Superior temporal gyrus (tissue), 1 donor: Measurements from ENCODE around the gene MORC3.

Experiments
- DNase-seq: peaks from one replicate; pipeline ENCODE4 v3.0.0-alpha.2; 2016; ENCODE audit errors: extremely low spot score

MORC3 gene

DNA sequence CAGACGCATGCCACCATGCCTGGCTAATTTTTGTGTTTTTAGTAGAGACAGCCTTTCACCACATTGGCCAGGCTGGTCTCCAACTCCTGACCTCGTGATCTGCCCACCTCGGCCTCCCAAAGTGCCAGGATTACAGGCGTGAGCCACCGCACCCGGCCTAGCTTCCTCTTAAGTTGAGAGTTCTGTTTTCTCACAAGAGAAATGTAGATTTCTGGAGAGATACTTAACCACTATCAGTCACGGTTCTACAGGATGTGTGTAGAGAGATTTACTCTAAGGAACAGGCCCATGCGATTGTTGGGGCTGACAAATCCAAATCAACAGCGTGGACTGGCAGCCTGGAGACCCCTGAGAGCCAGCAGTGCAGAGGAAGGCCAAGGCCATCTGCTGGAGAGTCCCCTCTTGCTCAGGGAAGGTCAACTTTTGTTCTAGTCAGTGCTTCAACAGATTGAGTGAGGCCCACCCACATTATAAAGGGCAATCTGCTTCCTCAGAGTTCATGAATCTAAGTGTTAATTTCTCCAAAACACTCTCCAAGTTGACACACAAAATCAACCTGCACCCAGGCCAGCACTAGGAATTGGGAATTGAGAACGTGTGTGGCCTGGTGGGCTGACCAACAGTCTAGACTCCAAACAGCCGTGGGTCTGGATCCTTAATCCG is 103.9 kb downstream of the MORC3 start:
- no peak for DNase-seq

- DNase-seq, result no peak
These were observed 104.6 kb downstream of the MORC3 start for GRCh38 chr21:36424592-36424991.

- no peak for DNase-seq
These were observed 105.3 kb downstream of the MORC3 start for GRCh38 chr21:36425286-36425685.
